Endodermal cell (in vitro differentiated cells): ENCODE data around the gene DCXR. TPM values are rescaled to one million over a fixed set of nuclear protein-coding genes. Genes with fewer than 3 reads are reported as not detected.

Experiments used
- DNase-seq: peaks from one replicate; pipeline ENCODE4 v3.0.0-alpha.2; 2017
- H3K27ac ChIP-seq: 2 replicates; pipeline ENCODE4 v1.5.1; 2013; ENCODE audit warnings: mild to moderate bottlenecking, low read depth, low read length, moderate library complexity
- H3K27me3 ChIP-seq: 2 replicates; pipeline ENCODE4 v1.6.1; 2013; ENCODE audit warnings: mild to moderate bottlenecking, low read length, moderate library complexity; ENCODE audit not compliant: insufficient read depth, control insufficient read depth, poor library complexity, severe bottlenecking
- H3K36me3 ChIP-seq: 2 replicates; pipeline ENCODE4 v1.7.0; 2013; ENCODE audit warnings: mild to moderate bottlenecking, low read length, moderate library complexity; ENCODE audit not compliant: control insufficient read depth, insufficient read depth
- H3K4me1 ChIP-seq: one replicate; pipeline ENCODE4 v1.7.0; 2013; ENCODE audit warnings: low read length; ENCODE audit not compliant: control insufficient read depth, insufficient read depth
- H3K4me3 ChIP-seq: 2 replicates; pipeline ENCODE4 v1.5.1; 2013; ENCODE audit warnings: mild to moderate bottlenecking, low read length, moderate library complexity
- H3K9ac ChIP-seq: 2 replicates; pipeline ENCODE4 v1.6.1; 2013; ENCODE audit warnings: mild to moderate bottlenecking, low read length, moderate library complexity; ENCODE audit not compliant: poor library complexity, severe bottlenecking; ENCODE audit errors: extremely low read depth
- H3K9me3 ChIP-seq: 2 replicates; pipeline ENCODE4 v1.6.1; 2013; ENCODE audit warnings: mild to moderate bottlenecking, low read length, moderate library complexity; ENCODE audit not compliant: control insufficient read depth
- H3K27ac Mint-ChIP-seq: 2 replicates; pipeline ENCODE4 v1.8.0; 2020; ENCODE audit warnings: mixed read lengths
- H3K27me3 Mint-ChIP-seq: 2 replicates; pipeline ENCODE4 v1.8.0; 2021; ENCODE audit warnings: mild to moderate bottlenecking, mixed read lengths; ENCODE audit not compliant: insufficient read depth
- H3K36me3 Mint-ChIP-seq: 2 replicates; pipeline ENCODE4 v1.8.0; 2020; ENCODE audit warnings: low read depth, mixed read lengths
- H3K4me1 Mint-ChIP-seq: 2 replicates; pipeline ENCODE4 v1.8.0; 2020; ENCODE audit warnings: mixed read lengths
- H3K4me3 Mint-ChIP-seq: 2 replicates; pipeline ENCODE4 v1.8.0; 2020; ENCODE audit warnings: mild to moderate bottlenecking, moderate library complexity, mixed read lengths
- H3K9me3 Mint-ChIP-seq: 2 replicates; pipeline ENCODE4 v1.8.0; 2020; ENCODE audit warnings: mild to moderate bottlenecking, mixed read lengths
- CTCF ChIP-seq: fragments of 200-600 bp; sonication (generic); conservative IDR thresholded peaks from 2 replicates; pipeline ENCODE4 v1.5.0; 2021; ENCODE audit warnings: antibody characterized with exemption, mild to moderate bottlenecking
- WGBS, 2 experiments: methylation state at CpG; one replicate each; pipeline versions ENCODE4 v1.1.5 to v1.1.7; 2013; ENCODE audit warnings: missing lambda C conversion rate in 2 of 2, mixed read lengths in 1 of 2; ENCODE audit not compliant: insufficient coverage in 1 of 2, insufficient read length in 1 of 2; 5-methylcytosine and 5-hydroxymethylcytosine counted together
- total RNA-seq, 2 donors: library from RNA; stranded (reverse); fragmentation: NEBNext Ultra II Directional in 1 of 2; extraction: Animal tissue kit (Norgen Biotek cat#: 25700) in 1 of 2; gene quantifications; 2 replicates in 1 of 2; 3 replicates in 1 of 2; pipeline ENCODE4 v1.2.1, GENCODE V29; 2021

Gene DCXR
- total RNA-seq, 2 donors from 2014 or later = 73.8 to 83.6 TPM

- Mint-ChIP-seq H3K36me3 (peaks cover 8% of the 10 kb centered on the region), H3K27ac (no peak overlapping the region), H3K9me3 (no peaks in the 10 kb centered on the region), H3K27me3 (no peaks in the 10 kb centered on the region), H3K4me1 (peaks cover 10% of the 10 kb centered on the region), H3K4me3 (no peak overlapping the region)
- Histone ChIP-seq H3K4me3 (no peak overlapping the region), H3K4me1 (peaks cover 4% of the 10 kb centered on the region), H3K9me3 (no peaks in the 10 kb centered on the region), H3K9ac (no peak overlapping the region), H3K27ac (no peak overlapping the region), H3K27me3 (no peaks in the 10 kb centered on the region), H3K36me3 (peaks cover 7% of the 10 kb centered on the region)
- peak; percentile 93 for TF ChIP-seq CTCF
- 68 to 71% methylated on average over 12 to 34 of the region's 34 CpGs for WGBS, 2 experiments
- peak; percentile 97 for DNase-seq
Observed at GRCh38 chr17:82019690-82020571, 17.6 kb downstream of the DCXR start.

GRCh38 chr17:82018989-82019689, 18.4 kb downstream of the DCXR start:
- no peaks in the 10 kb centered on the region for H3K27me3 Mint-ChIP-seq
- no peak overlapping the region for H3K4me3 ChIP-seq
- 95 to 97% methylated on average over 16 to 33 of the region's 33 CpGs for WGBS, 2 experiments
- no peak for TF ChIP-seq CTCF
- no peak overlapping the region for H3K9ac ChIP-seq
- no peaks in the 10 kb centered on the region for H3K9me3 Mint-ChIP-seq
- no peak overlapping the region for H3K4me3 Mint-ChIP-seq
- peaks cover 1% of the 10 kb centered on the region for H3K4me1 ChIP-seq
- DNase-seq = no peak
- H3K36me3 Mint-ChIP-seq = peaks cover 8% of the 10 kb centered on the region
- peak overlapping the region; percentile 47 for H3K27ac ChIP-seq
- no peaks in the 10 kb centered on the region for H3K9me3 ChIP-seq
- H3K27me3 ChIP-seq = no peaks in the 10 kb centered on the region
- peaks cover 8% of the 10 kb centered on the region for H3K4me1 Mint-ChIP-seq
- no peak overlapping the region for H3K27ac Mint-ChIP-seq
- H3K36me3 ChIP-seq = peaks cover 7% of the 10 kb centered on the region

GRCh38 chr17:82018152-82018988, 19.1 kb downstream of the DCXR start:
- Mint-ChIP-seq H3K4me3 (no peak overlapping the region), H3K27ac (no peak overlapping the region), H3K36me3 (peaks cover 8% of the 10 kb centered on the region), H3K4me1 (peaks cover 5% of the 10 kb centered on the region), H3K9me3 (no peaks in the 10 kb centered on the region), H3K27me3 (no peaks in the 10 kb centered on the region)
- Histone ChIP-seq H3K4me3 (no peak overlapping the region), H3K27me3 (no peaks in the 10 kb centered on the region), H3K36me3 (peaks cover 7% of the 10 kb centered on the region), H3K9ac (no peak overlapping the region), H3K4me1 (no peaks in the 10 kb centered on the region), H3K27ac (peak overlapping the region; percentile 47), H3K9me3 (no peaks in the 10 kb centered on the region)
- 93 to 94% methylated on average over 19 of the region's 19 CpGs for WGBS, 2 experiments
- no peak for DNase-seq
- TF ChIP-seq CTCF = no peak
